SJCRH30 (cell line): ENCODE measurements around the gene PRKRA. TPM values are rescaled to one million over a fixed set of nuclear protein-coding genes. Genes with fewer than 3 reads are reported as not detected.

ENCODE experiments used
- DNase-seq, 2 experiments: peaks; one replicate each; pipeline ENCODE4 v3.0.0-alpha.2; 2015 to 2020
- H3K27ac ChIP-seq: fragments of 250-450 bp; sonication (Bioruptor Pico); 2 replicates; pipeline ENCODE4 v1.5.1; 2020; ENCODE audit warnings: mild to moderate bottlenecking, moderate library complexity
- H3K27me3 ChIP-seq: fragments of 250-450 bp; sonication (Bioruptor Pico); 2 replicates; pipeline ENCODE4 v1.5.1; 2020; ENCODE audit warnings: mild to moderate bottlenecking, moderate library complexity
- H3K36me3 ChIP-seq: fragments of 250-450 bp; sonication (Bioruptor Pico); 2 replicates; pipeline ENCODE4 v1.5.1; 2020; ENCODE audit warnings: mild to moderate bottlenecking, moderate library complexity
- H3K4me1 ChIP-seq: fragments of 250-450 bp; sonication (Bioruptor Pico); 2 replicates; pipeline ENCODE4 v1.5.1; 2020; ENCODE audit warnings: mild to moderate bottlenecking, moderate library complexity
- H3K4me3 ChIP-seq: fragments of 250-450 bp; sonication (Bioruptor Pico); 2 replicates; pipeline ENCODE4 v1.5.1; 2020; ENCODE audit warnings: mild to moderate bottlenecking, moderate library complexity
- H3K9me3 ChIP-seq: fragments of 250-450 bp; sonication (Bioruptor Pico); replicated peaks from 2 replicates; pipeline ENCODE4 v1.5.1; 2020; ENCODE audit warnings: mild to moderate bottlenecking, moderate library complexity
- total RNA-seq: library from RNA; depleted of rRNA; stranded (reverse); fragments of >200 nt; shearing (Covaris generic); gene quantifications from 2 replicates; pipeline ENCODE4 v1.2.3, GENCODE V29; 2014; rRNA removed

PRKRA gene
- total RNA-seq, 1 experiment from 2014 or later: 112 TPM

GRCh38 chr2:178386986-178387597 is 63.9 kb downstream of the PRKRA start:
- Histone ChIP-seq H3K36me3 (peaks cover 12% of the 10 kb centered on the region; the same call in 1 of the 2 replicates), H3K9me3 (no peaks in the 10 kb centered on the region), H3K4me1 (no peaks in the 10 kb centered on the region), H3K4me3 (no peak overlapping the region), H3K27me3 (no peaks in the 10 kb centered on the region), H3K27ac (no peak overlapping the region)
- no peak for DNase-seq

DNA sequence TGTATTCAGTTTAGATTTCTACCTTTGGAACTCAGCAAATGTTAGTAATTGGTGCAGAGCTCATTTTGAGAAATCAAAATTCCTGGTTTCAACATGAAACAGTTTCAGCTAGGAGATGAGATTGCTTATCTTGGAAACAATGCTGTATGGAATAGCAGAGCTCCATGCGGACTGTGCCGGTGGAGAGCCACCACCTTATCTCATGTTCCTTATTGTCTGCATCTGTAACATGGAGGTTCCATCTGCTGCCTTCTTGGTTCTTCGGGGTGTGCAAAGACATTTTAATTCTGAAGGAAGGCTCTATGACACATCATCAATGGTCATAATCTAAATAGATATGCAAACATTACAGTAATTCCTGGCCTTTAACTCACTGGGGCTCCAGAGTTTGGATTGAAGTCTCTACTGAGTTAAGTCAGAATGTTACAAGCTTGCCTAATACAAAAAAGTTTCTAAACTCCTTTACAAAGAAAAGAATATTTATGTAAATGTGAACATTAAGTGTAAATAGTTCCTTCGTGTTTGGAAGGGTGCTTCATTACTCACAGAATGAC is 65.3 kb downstream of the PRKRA start:
- Histone ChIP-seq H3K27me3 (no peaks in the 10 kb centered on the region), H3K36me3 (peaks cover 12% of the 10 kb centered on the region; the same call in 1 of the 2 replicates), H3K4me1 (no peaks in the 10 kb centered on the region), H3K9me3 (no peaks in the 10 kb centered on the region), H3K27ac (no peak overlapping the region), H3K4me3 (no peak overlapping the region)
- no peak for DNase-seq

DNA sequence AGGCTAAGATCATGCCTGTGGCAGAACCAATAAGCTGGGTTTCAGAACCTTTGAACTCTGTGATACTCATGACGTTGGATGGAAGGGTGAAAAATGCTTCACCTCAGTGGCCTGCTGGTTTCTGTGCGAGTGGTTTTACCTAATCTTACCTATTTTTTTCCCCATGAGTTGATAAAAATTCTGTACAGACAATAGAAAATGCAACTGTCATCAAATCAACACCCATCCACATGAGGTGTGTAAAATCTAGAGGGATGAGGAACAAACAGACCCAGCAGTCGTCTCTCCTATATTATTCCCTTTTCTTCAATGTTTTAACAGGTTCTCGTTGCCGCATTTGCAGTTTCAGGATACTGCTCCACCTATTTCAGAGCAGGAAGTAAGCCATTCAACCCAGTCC is 67.3 kb downstream of the PRKRA start:
- no peaks in the 10 kb centered on the region for H3K4me1 ChIP-seq
- H3K9me3 ChIP-seq: no peaks in the 10 kb centered on the region
- H3K27ac ChIP-seq: no peak overlapping the region
- no peaks in the 10 kb centered on the region for H3K27me3 ChIP-seq
- no peak overlapping the region for H3K4me3 ChIP-seq
- DNase-seq: no peak
- H3K36me3 ChIP-seq: peaks cover 12% of the 10 kb centered on the region; the same call in 1 of the 2 replicates

Other genes with a start within 250 kb of the PRKRA start
- 1.3 TPM in 2 replicates for gene PJVK, start 203 bp upstream of the PRKRA start, total RNA-seq
- 42.6 and 48.4 TPM in 2 replicates for gene FKBP7, start 27.4 kb upstream of the PRKRA start, total RNA-seq
- gene PLEKHA3, start 29.3 kb upstream of the PRKRA start, total RNA-seq: 12.3 and 15.1 TPM in 2 replicates